ENCODE results near the gene IFITM10.

DNA sequence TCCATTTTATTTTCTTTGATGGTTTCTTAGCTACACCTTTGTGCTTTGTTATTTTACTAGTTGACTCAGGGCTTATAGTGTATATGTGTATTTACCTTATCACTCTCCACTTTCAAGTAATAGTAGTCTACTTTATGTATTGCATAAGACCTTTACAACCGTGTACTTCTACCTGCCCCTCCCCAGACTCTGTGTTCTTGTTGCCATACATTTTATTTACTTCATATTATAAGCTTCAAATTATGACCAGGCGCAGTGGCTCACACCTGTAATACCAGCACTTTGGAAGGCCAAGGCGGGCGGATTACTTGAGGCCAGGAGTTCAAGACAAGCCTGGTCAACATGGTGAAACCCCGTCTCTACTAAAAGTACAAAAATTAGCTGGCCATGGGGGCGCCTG lies 41.5 kb upstream of the IFITM10 start:
- TF ChIP-seq, protein P1, sequence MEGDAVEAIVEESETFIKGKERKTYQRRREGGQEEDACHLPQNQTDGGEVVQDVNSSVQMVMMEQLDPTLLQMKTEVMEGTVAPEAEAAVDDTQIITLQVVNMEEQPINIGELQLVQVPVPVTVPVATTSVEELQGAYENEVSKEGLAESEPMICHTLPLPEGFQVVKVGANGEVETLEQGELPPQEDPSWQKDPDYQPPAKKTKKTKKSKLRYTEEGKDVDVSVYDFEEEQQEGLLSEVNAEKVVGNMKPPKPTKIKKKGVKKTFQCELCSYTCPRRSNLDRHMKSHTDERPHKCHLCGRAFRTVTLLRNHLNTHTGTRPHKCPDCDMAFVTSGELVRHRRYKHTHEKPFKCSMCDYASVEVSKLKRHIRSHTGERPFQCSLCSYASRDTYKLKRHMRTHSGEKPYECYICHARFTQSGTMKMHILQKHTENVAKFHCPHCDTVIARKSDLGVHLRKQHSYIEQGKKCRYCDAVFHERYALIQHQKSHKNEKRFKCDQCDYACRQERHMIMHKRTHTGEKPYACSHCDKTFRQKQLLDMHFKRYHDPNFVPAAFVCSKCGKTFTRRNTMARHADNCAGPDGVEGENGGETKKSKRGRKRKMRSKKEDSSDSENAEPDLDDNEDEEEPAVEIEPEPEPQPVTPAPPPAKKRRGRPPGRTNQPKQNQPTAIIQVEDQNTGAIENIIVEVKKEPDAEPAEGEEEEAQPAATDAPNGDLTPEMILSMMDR (IDR thresholded peaks at IDR 0.05; ENCODE audit: insufficient read depth, low read length, poor library complexity, severe bottlenecking): no peak
- TF ChIP-seq EZH2phosphoT487 (conservative IDR thresholded peaks at IDR 0.05; ENCODE audit: low read length): no peak
